H1 (cell line): ENCODE data around the gene TNFRSF8. TPM values are rescaled to one million over a fixed set of nuclear protein-coding genes. Genes with fewer than 3 reads are reported as not detected.

Source experiments
- CTCF ChIA-PET: fragments of 300-600 bp; sonication (Branson Sonifier 250); formaldehyde crosslinking; loops from one replicate; lab custom pipeline; 2021; ENCODE audit not compliant: partially characterized antibody; lab: Charles Lee
- POLR2A ChIA-PET: fragments of 300-600 bp; sonication (Branson Sonifier 250); formaldehyde crosslinking; loops from one replicate; lab custom pipeline; 2021; ENCODE audit warnings: inconsistent platforms; ENCODE audit not compliant: partially characterized antibody; lab: Charles Lee
- DNase-seq, 2 experiments: peaks; one replicate each; pipeline versions ENCODE4 v3.0.0 to v3.0.0-alpha.2; 2010 to 2022; ENCODE audit warnings: low spot score in 2 of 2, low read depth in 1 of 2, mixed read lengths in 1 of 2
- FAIRE-seq: peaks from 2 replicates; lab custom pipeline; 2011; peaks lifted over from hg19 to GRCh38; lab: Jason Lieb, UNC
- H2AFZ ChIP-seq: 2 replicates; pipeline ENCODE4 v1.8.1; 2012; ENCODE audit warnings: low read length, inconsistent platforms
- H2AK5ac ChIP-seq: 2 replicates; pipeline ENCODE4 v1.6.1; 2013; ENCODE audit warnings: low read depth, low read length
- H2BK120ac ChIP-seq: replicated peaks from 2 replicates; pipeline ENCODE3; 2013; ENCODE audit warnings: low read depth, low read length, inconsistent platforms
- H2BK12ac ChIP-seq: 2 replicates; pipeline ENCODE4 v1.6.1; 2013; ENCODE audit warnings: low read depth, low read length
- H2BK15ac ChIP-seq: 2 replicates; pipeline ENCODE4 v1.6.1; 2013; ENCODE audit warnings: low read length
- H2BK20ac ChIP-seq: 2 replicates; pipeline ENCODE4 v1.6.1; 2013; ENCODE audit warnings: low read length
- H2BK5ac ChIP-seq: 2 replicates; pipeline ENCODE4 v1.6.1; 2013; ENCODE audit warnings: low read depth, low read length
- H3K14ac ChIP-seq: 2 replicates; pipeline ENCODE4 v1.6.1; 2013; ENCODE audit warnings: inconsistent platforms; ENCODE audit not compliant: insufficient read length
- H3K18ac ChIP-seq: 2 replicates; pipeline ENCODE4 v1.6.1; 2013; ENCODE audit warnings: low read length; ENCODE audit errors: extremely low read depth
- H3K23ac ChIP-seq: 2 replicates; pipeline ENCODE4 v1.6.1; 2013; ENCODE audit warnings: inconsistent platforms; ENCODE audit not compliant: insufficient read length
- H3K23me2 ChIP-seq: 2 replicates; pipeline ENCODE4 v1.6.1; 2013; ENCODE audit warnings: low read depth, low read length
- H3K27ac ChIP-seq: 2 replicates; pipeline ENCODE4 v1.6.1; 2011; ENCODE audit warnings: low read depth, low read length, inconsistent platforms
- H3K27me3 ChIP-seq, 4 experiments: replicated peaks in 1 of 4; 1 replicate in 1 of 4; 2 replicates in 3 of 4; pipeline versions ENCODE4 v1.6.1 to v1.8.1; 2011 to 2013; ENCODE audit warnings: low read length in 3 of 4, mild to moderate bottlenecking in 3 of 4, inconsistent platforms in 2 of 4, mixed read lengths in 2 of 4, moderate library complexity in 1 of 4; ENCODE audit not compliant: control insufficient read depth in 3 of 4, insufficient read depth in 3 of 4; ENCODE audit errors: extremely low read depth in 1 of 4
- H3K36me3 ChIP-seq, 4 experiments: 2 replicates each; pipeline versions ENCODE4 v1.6.1 to v1.8.1; 2011 to 2013; ENCODE audit warnings: mild to moderate bottlenecking in 4 of 4, low read length in 3 of 4, moderate library complexity in 2 of 4, control low read depth in 1 of 4, inconsistent platforms in 1 of 4; ENCODE audit not compliant: insufficient read depth in 4 of 4, control insufficient read depth in 2 of 4
- H3K4ac ChIP-seq: replicated peaks from 2 replicates; pipeline ENCODE3; 2013; ENCODE audit warnings: low read length, low read depth, mixed read lengths, inconsistent platforms; ENCODE audit not compliant: insufficient read length
- H3K4me1 ChIP-seq, 4 experiments: replicated peaks in 1 of 4; 1 replicate in 1 of 4; 2 replicates in 3 of 4; pipeline versions ENCODE4 v1.6.1 to v1.8.1; 2011 to 2013; ENCODE audit warnings: low read length in 3 of 4, inconsistent platforms in 2 of 4, mixed read lengths in 1 of 4; ENCODE audit not compliant: insufficient read depth in 4 of 4, control insufficient read depth in 3 of 4
- H3K4me2 ChIP-seq, 2 experiments: 2 replicates each; pipeline versions ENCODE4 v1.6.1 to v1.8.1; 2011 to 2013; ENCODE audit warnings: low read depth in 2 of 2, low read length in 2 of 2, control low read depth in 1 of 2, inconsistent platforms in 1 of 2, mild to moderate bottlenecking in 1 of 2; ENCODE audit not compliant: insufficient read depth in 1 of 2
- H3K4me3 ChIP-seq, 4 experiments: fragments of 200-600, 300-600 bp in 1 of 4; sonication (generic), shearing (Covaris generic), sonication (Bioruptor Twin) in 1 of 4; 2 replicates each; pipeline versions ENCODE4 v1.5.1 to v1.8.1; 2011 to 2016; ENCODE audit warnings: low read length in 4 of 4, low read depth in 3 of 4, control low read depth in 2 of 4, inconsistent platforms in 2 of 4, mild to moderate bottlenecking in 2 of 4, mixed read lengths in 1 of 4, moderate library complexity in 1 of 4; ENCODE audit not compliant: insufficient read depth in 2 of 4; ENCODE audit errors: extremely low read depth in 1 of 4
- H3K56ac ChIP-seq: replicated peaks from 2 replicates; pipeline ENCODE3; 2013; ENCODE audit warnings: low read depth, mild to moderate bottlenecking, mixed read lengths, low read length, inconsistent platforms; ENCODE audit not compliant: insufficient read length
- H3K79me1 ChIP-seq: 2 replicates; pipeline ENCODE4 v1.6.1; 2013; ENCODE audit warnings: low read depth, low read length, control low read depth
- H3K79me2 ChIP-seq, 2 experiments: 2 replicates each; pipeline versions ENCODE4 v1.6.1 to v1.8.1; 2012 to 2013; ENCODE audit warnings: low read length in 2 of 2, mild to moderate bottlenecking in 2 of 2, inconsistent platforms in 1 of 2; ENCODE audit not compliant: insufficient read depth in 2 of 2, control insufficient read depth in 1 of 2
- H3K9ac ChIP-seq, 4 experiments: replicated peaks in 1 of 4; 1 replicate in 1 of 4; 2 replicates in 3 of 4; pipeline versions ENCODE4 v1.6.1 to v1.8.1; 2011 to 2013; ENCODE audit warnings: low read depth in 3 of 4, low read length in 3 of 4, control low read depth in 2 of 4, mild to moderate bottlenecking in 2 of 4, moderate library complexity in 2 of 4, inconsistent platforms in 1 of 4; ENCODE audit errors: extremely low read depth in 1 of 4
- H3K9me3 ChIP-seq, 2 experiments: 2 replicates each; pipeline versions ENCODE4 v1.6.1 to v1.8.1; 2012 to 2013; ENCODE audit warnings: mild to moderate bottlenecking in 2 of 2, moderate library complexity in 2 of 2, control low read depth in 1 of 2, inconsistent platforms in 1 of 2, low read depth in 1 of 2, low read length in 1 of 2, mixed read lengths in 1 of 2; ENCODE audit not compliant: insufficient read depth in 2 of 2
- H4K20me1 ChIP-seq, 2 experiments: replicated peaks in 1 of 2; 2 replicates each; pipeline versions ENCODE3 to v1.8.1; 2011 to 2013; ENCODE audit warnings: inconsistent platforms in 2 of 2, low read length in 2 of 2, mild to moderate bottlenecking in 1 of 2; ENCODE audit not compliant: insufficient read depth in 2 of 2, control insufficient read depth in 1 of 2
- H4K5ac ChIP-seq: 2 replicates; pipeline ENCODE4 v1.6.1; 2013; ENCODE audit warnings: low read length, low read depth, mixed read lengths, inconsistent platforms; ENCODE audit not compliant: insufficient read length
- H4K8ac ChIP-seq: 2 replicates; pipeline ENCODE4 v1.8.0; 2013; ENCODE audit warnings: mild to moderate bottlenecking, moderate library complexity, low read length, inconsistent platforms; ENCODE audit not compliant: insufficient read depth; ENCODE audit errors: extremely low read depth
- H4K91ac ChIP-seq: replicated peaks from 2 replicates; pipeline ENCODE3; 2013; ENCODE audit warnings: low read length, mixed read lengths, inconsistent platforms; ENCODE audit not compliant: insufficient read length
- BCL11A ChIP-seq, 2 experiments: IDR thresholded peaks; one replicate each; pipeline ENCODE4 v1.6.1; 2011; ENCODE audit warnings: low read depth in 2 of 2, low read length in 2 of 2, mild to moderate bottlenecking in 2 of 2
- CBX5 ChIP-seq: fragments of 300-800, 300-1000 bp; sonication (generic); IDR thresholded peaks from 2 replicates; pipeline ENCODE4 v1.7.1; 2016; ENCODE audit warnings: antibody characterized with exemption, low read length, low read depth
- CHD2 ChIP-seq: IDR thresholded peaks from 2 replicates; pipeline ENCODE4 v1.6.1; 2012; ENCODE audit warnings: low read length, improper control_type of control experiment
- HDAC6 ChIP-seq: IDR thresholded peaks from one replicate; pipeline ENCODE4 v1.7.1; 2012; ENCODE audit warnings: low read depth, mild to moderate bottlenecking, inconsistent platforms, low read length, moderate library complexity
- SIRT6 ChIP-seq: IDR thresholded peaks from one replicate; pipeline ENCODE4 v1.7.1; 2012; ENCODE audit warnings: low read length, inconsistent platforms
- SIX5 ChIP-seq: IDR thresholded peaks from 2 replicates; pipeline ENCODE4 v1.6.1; 2011; ENCODE audit warnings: mild to moderate bottlenecking, low read depth, low read length
- SUZ12 ChIP-seq: fragments of 200-600 bp; sonication (generic); IDR thresholded peaks from 2 replicates; pipeline ENCODE4 v1.6.1; 2012; ENCODE audit warnings: mild to moderate bottlenecking, inconsistent platforms, low read length, moderate library complexity, mixed read lengths
- TAF1 ChIP-seq: IDR thresholded peaks from 2 replicates; pipeline ENCODE4 v1.6.1; 2011; ENCODE audit warnings: mild to moderate bottlenecking, low read depth, low read length
- WGBS, 2 experiments: shearing (Covaris generic) in 1 of 2; methylation state at CpG; one replicate each; pipeline versions ENCODE4 v1.1.6 to v1.1.7; 2013 to 2015; ENCODE audit warnings: low lambda C conversion rate in 2 of 2, mixed read lengths in 2 of 2, inconsistent platforms in 1 of 2, low coverage in 1 of 2, missing lambda C conversion rate in 1 of 2; ENCODE audit not compliant: insufficient replicate concordance in 2 of 2, insufficient coverage in 1 of 2, insufficient read length in 1 of 2; ENCODE audit errors: extremely low coverage in 1 of 2, missing lambda C conversion rate in 1 of 2; 5-methylcytosine and 5-hydroxymethylcytosine counted together
- polyA plus RNA-seq, 7 experiments: library from polyadenylated mRNA; depleted of rRNA in 3 of 7; stranded (reverse) in 5 of 7; unstranded in 2 of 7; fragments of >200 nt in 5 of 7; fragments of 200-250 nt in 2 of 7; gene quantifications; 1 replicate in 5 of 7; 2 replicates in 1 of 7; 4 replicates in 1 of 7; pipeline versions ENCODE4 v1.2.1 to v1.2.3, GENCODE V29; 2011 to 2013; ENCODE audit warnings: missing spikeins in 2 of 7, mixed read lengths in 2 of 7
- total RNA-seq: library from RNA; stranded (reverse); fragmentation: NEBNext Ultra II Directional; extraction: Animal tissue kit (Norgen Biotek cat#: 25700); gene quantifications from 2 replicates; pipeline ENCODE4 v1.2.1, GENCODE V29; 2021

Gene TNFRSF8
- total and polyA plus RNA-seq, 2 of the 8 experiments (the other 6 are each of a cell fraction or from before 2014, with no cell fraction given) = 23.2 to 32.7 TPM

DNA sequence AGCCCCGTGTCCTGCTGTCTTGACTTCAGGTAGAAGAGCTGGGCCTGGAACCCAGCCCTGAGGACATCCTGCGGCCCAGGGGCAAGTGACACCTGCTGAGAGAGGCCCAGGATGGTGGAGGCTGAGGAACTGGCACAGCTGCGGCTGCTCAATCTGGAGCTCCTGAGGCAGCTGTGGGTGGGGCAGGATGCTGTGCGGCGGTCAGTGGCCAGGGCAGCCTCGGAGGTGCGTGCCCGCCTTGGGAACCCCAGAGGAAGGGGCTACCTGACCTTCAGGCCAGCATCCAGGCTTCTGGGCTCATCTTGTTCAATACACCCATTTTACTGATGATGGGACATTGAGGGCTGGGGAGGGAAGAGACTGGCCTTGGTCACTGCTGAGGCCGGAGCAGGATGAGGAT, 41.5 kb upstream of the TNFRSF8 start:
- Histone ChIP-seq H4K91ac (no peak overlapping the region), H3K23me2 (peaks cover 5% of the 10 kb centered on the region), H3K4me1 (peaks cover 0 to 7% (median 0%) of the 10 kb centered on the region in 4 experiments; a peak in 4 of 7 replicates), H3K79me2 (peaks cover 0 to 24% of the 10 kb centered on the region in 2 experiments), H3K18ac (no peak overlapping the region), H3K36me3 (peaks cover 5 to 48% (median 23%) of the 10 kb centered on the region in 4 experiments), H3K23ac (no peak overlapping the region), H2AK5ac (no peak overlapping the region), H2BK12ac (no peak overlapping the region), H3K9me3 (no peaks in the 10 kb centered on the region), H3K14ac (no peak overlapping the region), H4K8ac (no peak overlapping the region), H3K27me3 (no peaks in the 10 kb centered on the region), H3K4me2 (no peak overlapping the region), H2BK120ac (no peak overlapping the region), H2BK20ac (no peak overlapping the region), H2AFZ (no peak overlapping the region), H3K27ac (no peak overlapping the region), H2BK15ac (no peak overlapping the region), H4K20me1 (peaks cover 4 to 6% of the 10 kb centered on the region in 2 experiments), H2BK5ac (no peak overlapping the region), H3K9ac (no peak overlapping the region), H3K79me1 (peaks cover 8% of the 10 kb centered on the region), H3K4ac (no peak overlapping the region), H3K4me3 (no peak overlapping the region), H3K56ac (no peak overlapping the region), H4K5ac (no peak overlapping the region)
- 98% methylated on average over 9 of the region's 9 CpGs; no CpG with 5 or more reads in 1 of the 2 experiments for WGBS, 2 experiments
- DNase-seq (no peak), FAIRE-seq (no peak)
- ChIA-PET CTCF (interaction anchor here (0.6 to 1.7 kb wide), 3 partner anchors 11 to 139 kb away, joined by 3 to 6 read pairs (median 5); no protein-coding TSS in a partner anchor), POLR2A (interaction anchor here (1.4 to 9.5 kb wide), 4 partner anchors 10 to 113 kb away, joined by 3 to 66 read pairs (median 28); partner anchors contain the start of gene MFN2)
- TF ChIP-seq SIRT6 = no peak
- TF ChIP-seq CHD2 = no peak
- no peak for TF ChIP-seq CBX5
- no peak for TF ChIP-seq SUZ12
- no peak for TF ChIP-seq TAF1
- no peak for TF ChIP-seq SIX5
- no peak for TF ChIP-seq BCL11A (IDR thresholded peaks at IDR 0.05; ENCODE audit: low read depth in 2 of 2, low read length in 2 of 2)
- no peak for TF ChIP-seq HDAC6
